Measurements from ENCODE around the gene DUS1L.

- TF ChIP-seq CTCF (IDR thresholded peaks at IDR 0.05): no peak
- TF ChIP-seq POLR2A (IDR thresholded peaks at IDR 0.05): no peak
Observed at GRCh38 chr17:82036634-82037091, 28.9 kb downstream of the DUS1L start.
